ENCODE results near the gene STAT5B.
"Not testable (repeated sequence)": the region's sequence is repeated elsewhere in the genome, so short reads cannot be mapped to it uniquely, and the experiment has no call there.

STAT5B gene

GRCh38 chr17:42276359-42276608 is at the start of gene STAT5B:
TSS of gene STAT5B (minus strand) at chr17:42276391. CDS start at chr17:42232127, 44,264 bp downstream.
- DNase-seq (ENCODE audit: low read depth in 2 of 2) = peak in 1 of 2 donors; percentile 52

DNA sequence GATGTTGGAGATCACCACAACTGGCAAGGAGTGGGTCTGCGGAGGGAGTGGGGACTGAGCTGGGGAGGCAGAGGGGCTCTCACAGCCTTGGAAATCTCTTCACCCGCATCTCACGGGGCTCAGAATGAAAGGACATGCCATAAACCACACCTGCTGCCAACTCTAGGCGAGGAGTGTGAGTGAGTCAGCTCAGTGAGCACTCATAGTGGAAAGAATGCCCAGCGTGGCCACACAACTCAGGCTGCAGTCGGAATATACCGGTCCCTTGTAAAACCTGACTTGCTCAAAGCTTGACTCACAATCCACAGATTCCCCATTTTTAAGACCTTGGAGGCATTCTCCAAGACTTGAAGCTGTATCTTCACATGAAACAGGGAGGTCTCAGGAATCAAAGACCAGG is 48.8 kb upstream of the STAT5B start:
- DNase-seq (ENCODE audit: low read depth in 2 of 2) = no peak

DNA sequence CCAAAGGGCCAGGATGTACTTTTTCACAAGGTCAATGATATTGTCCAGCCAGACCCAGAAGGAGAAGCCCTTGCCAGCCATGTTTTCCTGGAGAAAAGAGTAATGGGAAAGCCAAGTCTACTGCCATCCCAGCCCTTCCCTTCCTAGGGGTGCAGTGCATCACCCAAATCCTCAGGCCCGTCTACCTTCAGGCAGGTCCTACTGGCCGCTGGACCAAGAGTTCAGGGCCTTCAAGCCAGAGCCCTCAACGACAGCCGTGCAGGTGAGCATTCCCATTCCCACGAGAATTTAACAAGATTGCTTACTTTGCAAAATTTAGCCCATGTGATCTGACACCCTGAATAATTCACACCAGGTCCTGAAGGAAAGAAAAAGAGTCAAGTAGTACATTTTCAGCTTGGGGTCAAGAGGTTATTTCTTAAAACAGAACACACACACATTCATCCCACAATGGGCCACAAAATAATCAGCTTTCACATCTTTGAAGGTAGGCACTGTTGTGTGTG is 47.1 kb upstream of the STAT5B start:
- no peak for DNase-seq (ENCODE audit: low read depth in 2 of 2)

DNA sequence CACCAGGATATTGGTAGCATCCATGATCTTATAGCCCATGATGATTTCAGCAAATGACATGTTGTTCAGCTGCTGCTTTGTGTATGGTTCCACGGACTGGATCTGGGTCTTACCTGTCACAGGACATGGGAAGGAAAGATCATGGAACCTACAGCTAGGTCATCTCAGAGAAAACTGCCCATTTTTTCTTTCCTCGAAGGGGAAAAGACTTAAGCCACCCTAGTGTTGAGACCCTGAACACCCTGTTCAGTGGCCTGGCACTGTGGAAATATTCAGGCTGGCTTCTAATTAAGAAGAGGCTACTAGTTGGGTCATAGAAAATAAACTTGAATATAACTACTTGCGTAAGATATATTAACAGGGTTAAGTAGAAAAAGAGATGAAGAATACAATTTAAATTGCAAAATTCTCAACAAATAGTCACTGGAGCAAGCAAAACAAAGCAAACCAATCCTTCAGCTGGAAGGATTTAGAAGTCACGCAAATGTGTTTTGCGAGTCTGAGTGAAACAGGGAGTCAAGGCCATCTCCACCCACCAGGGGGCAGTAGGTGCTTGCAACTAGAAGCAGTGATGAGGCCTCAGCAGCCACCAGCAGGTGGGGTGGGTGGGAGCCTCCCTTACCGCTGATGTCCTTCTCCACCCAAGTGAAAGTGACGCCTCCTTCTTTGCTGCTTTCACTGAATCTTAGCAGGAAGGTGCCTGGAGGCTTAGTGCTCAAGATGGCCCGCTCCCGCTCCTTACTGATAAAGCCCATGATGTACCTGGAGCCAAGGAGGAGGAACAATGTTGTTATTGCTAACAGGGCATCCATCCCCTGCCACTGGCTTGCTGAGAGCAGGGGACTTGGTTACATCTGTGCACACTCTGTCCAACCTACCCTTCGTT is 46.4 kb upstream of the STAT5B start:
- DNase-seq (ENCODE audit: low read depth in 2 of 2) = peak; percentile 90 to 95

DNA sequence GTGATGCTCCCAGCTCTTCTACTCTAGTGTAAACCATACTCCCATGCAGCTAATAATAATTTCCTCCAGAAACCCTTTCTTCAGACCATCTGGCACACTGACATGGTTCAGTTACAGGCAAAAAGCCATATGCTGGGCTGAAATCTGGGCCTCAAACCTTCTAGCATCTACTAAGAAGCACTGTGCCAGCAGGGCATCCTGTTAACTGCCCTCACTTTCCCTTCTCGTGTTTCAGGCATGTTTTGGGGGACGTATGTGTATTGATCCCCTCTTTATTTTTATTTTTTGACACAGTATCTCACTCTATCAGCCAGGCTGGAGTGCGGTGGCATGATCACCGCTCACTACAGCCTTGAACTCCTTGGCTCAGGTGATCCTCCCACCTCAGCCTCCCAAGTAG is 45.4 kb upstream of the STAT5B start:
- no peak for DNase-seq (ENCODE audit: low read depth in 2 of 2)

DNA sequence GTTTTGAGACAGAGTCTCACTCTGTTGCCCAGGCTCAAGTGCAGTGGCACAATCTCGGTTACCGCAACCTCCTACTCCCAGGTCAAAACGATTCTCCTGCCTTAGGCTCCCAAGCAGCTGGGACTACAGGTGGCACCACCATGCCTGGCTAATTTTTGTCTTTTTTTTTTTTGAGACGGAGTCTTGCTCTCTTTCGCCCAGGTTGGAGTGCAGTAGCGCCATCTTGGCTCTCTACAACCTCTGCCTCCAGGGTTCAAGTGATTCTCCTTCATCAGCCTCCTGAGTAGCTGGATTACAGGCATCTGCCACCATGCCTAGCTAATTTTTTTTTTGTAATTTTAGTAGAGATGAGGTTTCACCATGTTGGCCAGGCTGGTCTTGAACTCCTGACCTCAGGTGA is 41.8 kb upstream of the STAT5B start:
- not testable (repeated sequence) for DNase-seq (ENCODE audit: low read depth in 2 of 2)

DNA sequence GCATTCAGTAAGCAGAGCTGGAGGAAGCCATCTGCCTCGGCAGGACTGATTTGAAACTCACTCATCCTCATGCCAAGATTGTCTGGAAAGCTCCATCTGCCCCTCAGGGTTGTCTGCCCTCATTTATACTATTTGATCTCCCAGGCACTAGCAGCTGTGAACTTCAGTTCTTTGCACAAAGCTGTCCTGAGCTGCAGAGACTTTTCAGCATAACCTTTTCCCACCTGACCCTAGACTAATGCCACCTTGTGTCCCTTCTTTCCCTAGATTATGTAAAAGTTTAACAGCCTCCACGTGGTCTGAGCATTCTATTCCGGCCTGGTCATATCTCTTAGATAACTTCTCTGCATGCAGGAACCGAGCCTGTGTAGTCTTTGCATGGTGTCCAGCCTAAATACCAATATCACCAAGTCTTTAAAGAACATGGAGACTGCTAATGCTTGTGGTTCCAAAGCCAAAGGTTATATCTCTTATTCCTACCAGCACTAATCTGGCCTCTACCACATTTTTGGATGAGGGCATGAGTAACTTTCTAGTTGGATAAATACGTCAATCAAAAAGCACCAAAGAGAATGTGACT is 41.2 kb upstream of the STAT5B start:
- no peak for DNase-seq (ENCODE audit: low read depth in 2 of 2)

- no peak for DNase-seq (ENCODE audit: low read depth in 2 of 2)
Observed at GRCh38 chr17:42316755-42317154, 40.6 kb upstream of the STAT5B start.

- no peak for DNase-seq (ENCODE audit: low read depth in 2 of 2)
Observed at GRCh38 chr17:42315402-42316156, 39.4 kb upstream of the STAT5B start.

- no peak for DNase-seq (ENCODE audit: low read depth in 2 of 2)
Observed at GRCh38 chr17:42313773-42314566, 37.8 kb upstream of the STAT5B start.

- DNase-seq (ENCODE audit: low read depth in 2 of 2) = no peak
Observed at GRCh38 chr17:42313389-42313772, 37.2 kb upstream of the STAT5B start.

GRCh38 chr17:42312285-42313130 is 36.3 kb upstream of the STAT5B start:
- peak; percentile 74 to 76 for DNase-seq (ENCODE audit: low read depth in 2 of 2)

DNA sequence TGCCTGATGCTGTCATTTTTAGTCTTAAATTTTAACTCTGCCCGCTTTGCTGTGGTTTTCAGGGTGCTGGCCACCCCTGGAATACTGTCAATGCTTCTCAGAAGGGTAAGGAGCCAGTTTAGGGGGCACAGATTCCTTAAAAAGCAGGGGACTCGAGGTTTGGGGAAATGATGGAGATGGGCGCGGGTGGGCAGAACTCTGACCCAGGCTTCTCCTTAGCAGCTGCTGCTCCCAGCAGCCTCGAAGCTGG is 35.8 kb upstream of the STAT5B start:
- DNase-seq (ENCODE audit: low read depth in 2 of 2) = no peak

DNA sequence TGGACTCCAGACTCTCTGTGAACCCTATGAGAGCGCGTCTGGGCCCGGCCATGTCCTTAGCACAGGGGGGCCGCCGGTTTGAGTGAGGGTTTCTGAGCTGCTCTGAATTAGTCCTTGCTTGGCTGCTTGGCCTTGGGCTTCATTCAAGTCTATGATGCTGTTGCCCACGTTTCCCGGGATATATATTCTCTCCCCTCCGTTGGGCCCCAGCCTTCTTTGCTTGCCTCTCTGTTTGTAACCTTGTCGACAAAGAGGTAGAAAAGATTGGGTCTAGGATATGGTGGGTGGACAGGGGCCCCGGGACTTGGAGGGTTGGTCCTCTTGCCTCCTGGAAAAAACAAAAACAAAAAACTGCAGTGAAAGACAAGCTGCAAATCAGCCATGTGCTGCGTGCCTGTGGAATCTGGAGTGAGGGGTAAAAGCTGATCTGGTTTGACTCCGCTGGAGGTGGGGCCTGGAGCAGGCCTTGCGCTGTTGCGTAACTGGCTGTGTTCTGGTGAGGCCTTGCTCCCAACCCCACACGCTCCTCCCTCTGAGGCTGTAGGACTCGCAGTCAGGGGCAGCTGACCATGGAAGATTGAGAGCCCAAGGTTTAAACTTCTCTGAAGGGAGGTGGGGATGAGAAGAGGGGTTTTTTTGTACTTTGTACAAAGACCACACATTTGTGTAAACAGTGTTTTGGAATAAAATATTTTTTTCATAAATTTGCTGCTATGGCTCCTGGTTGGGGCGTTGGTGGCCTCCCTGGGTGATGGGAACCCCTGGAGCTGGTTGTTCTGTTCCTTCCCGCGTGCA is 35.2 kb upstream of the STAT5B start:
- DNase-seq (ENCODE audit: low read depth in 2 of 2) = no peak

GRCh38 chr17:42310787-42311215 is 34.6 kb upstream of the STAT5B start:
- no peak for DNase-seq (ENCODE audit: low read depth in 2 of 2)

DNA sequence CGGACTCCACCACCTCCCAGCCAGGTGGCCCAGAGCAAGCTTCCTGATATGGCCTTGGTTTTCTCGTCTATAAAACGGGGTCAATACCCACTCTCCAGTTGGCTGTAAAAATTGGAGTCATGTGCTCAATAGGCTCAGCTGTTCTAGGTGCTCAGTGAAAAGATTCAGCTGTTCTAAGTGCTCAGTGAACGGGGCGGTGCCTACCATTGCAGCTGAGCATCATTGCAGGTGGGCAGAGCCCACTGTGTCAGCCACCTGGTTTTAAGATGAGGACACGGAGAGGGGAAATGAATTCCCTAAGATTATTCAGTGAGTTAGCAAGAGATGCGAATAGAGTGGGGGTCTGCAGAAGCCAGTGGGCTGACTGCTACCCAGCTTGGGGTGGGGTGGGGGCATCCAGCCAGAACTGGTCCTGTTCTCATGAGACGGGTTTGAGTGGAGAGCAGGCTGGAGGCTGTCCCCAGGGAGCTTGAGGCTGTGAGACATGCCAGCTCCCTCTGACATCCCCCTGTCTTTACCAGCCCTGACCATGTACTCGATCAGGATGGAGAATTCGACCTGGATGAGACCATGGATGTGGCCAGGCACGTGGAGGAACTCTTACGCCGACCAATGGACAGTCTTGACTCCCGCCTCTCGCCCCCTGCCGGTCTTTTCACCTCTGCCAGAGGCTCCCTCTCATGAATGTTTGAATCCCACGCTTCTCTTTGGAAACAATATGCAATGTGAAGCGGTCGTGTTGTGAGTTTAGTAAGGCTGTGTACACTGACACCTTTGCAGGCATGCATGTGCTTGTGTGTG is 34.0 kb upstream of the STAT5B start:
- DNase-seq (ENCODE audit: low read depth in 2 of 2) = no peak

DNA sequence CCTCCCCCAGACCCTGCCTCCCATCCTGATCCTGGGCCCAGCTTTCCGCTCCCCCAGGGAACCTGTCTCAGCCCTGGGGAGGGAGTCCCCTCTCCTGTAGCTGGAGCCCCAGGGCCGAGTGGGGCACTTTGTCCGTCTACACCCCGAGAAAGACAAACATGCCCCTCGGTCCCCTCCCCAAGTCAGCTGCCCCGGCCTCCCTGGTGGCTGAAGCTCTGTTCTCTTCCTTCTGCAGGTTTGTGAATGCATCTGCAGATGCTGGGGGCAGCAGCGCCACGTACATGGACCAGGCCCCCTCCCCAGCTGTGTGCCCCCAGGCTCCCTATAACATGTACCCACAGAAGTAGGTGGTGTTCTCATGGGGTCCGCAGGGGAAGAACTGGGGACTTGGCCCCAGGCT is 33.0 kb upstream of the STAT5B start:
- DNase-seq (ENCODE audit: low read depth in 2 of 2) = no peak

- no peak for DNase-seq (ENCODE audit: low read depth in 2 of 2)
Observed at GRCh38 chr17:42308446-42308845, 32.3 kb upstream of the STAT5B start.

- DNase-seq (ENCODE audit: low read depth in 2 of 2) = no peak
Observed at GRCh38 chr17:42307362-42307927, 31.3 kb upstream of the STAT5B start.
